ENCODE results near the gene NLGN3. TPM values are rescaled to one million over a fixed set of nuclear protein-coding genes. Genes with fewer than 3 reads are reported as not detected.

The NLGN3 gene
- total RNA-seq, 4 donors from 2014 or later = 10.4 to 19.2 (median 10.8) TPM

GRCh38 chrX:71199252-71200008, 54.8 kb downstream of the NLGN3 start:
- no peak for TF ChIP-seq POLR2A (IDR thresholded peaks at IDR 0.05)
- TF ChIP-seq EP300 (IDR thresholded peaks at IDR 0.05) = no peak
- TF ChIP-seq CTCF (IDR thresholded peaks at IDR 0.05) = no peak
- H3K4me3 ChIP-seq = no peak overlapping the region
- no peaks in the 10 kb centered on the region for H3K36me3 ChIP-seq
- no peaks in the 10 kb centered on the region for H3K9me3 ChIP-seq
- no peak overlapping the region for H3K27ac ChIP-seq
- no peaks in the 10 kb centered on the region for H3K27me3 ChIP-seq
- H3K4me1 ChIP-seq = no peaks in the 10 kb centered on the region
- DNase-seq (ENCODE audit: low spot score in 2 of 2) = no peak
- 78 to 88% methylated on average over 7 of the region's 7 CpGs for WGBS, 2 donors

- WGBS, 2 donors = 46 to 79% methylated on average over 3 of the region's 3 CpGs
These were observed 66.2 kb downstream of the NLGN3 start for GRCh38 chrX:71210816-71211215.

GRCh38 chrX:71212536-71212935, 67.9 kb downstream of the NLGN3 start:
- Histone ChIP-seq H3K36me3 (no peaks in the 10 kb centered on the region), H3K4me1 (no peaks in the 10 kb centered on the region), H3K4me3 (no peak overlapping the region), H3K27me3 (no peaks in the 10 kb centered on the region), H3K27ac (no peak overlapping the region), H3K9me3 (no peaks in the 10 kb centered on the region)
- DNase-seq (ENCODE audit: low spot score in 2 of 2) = no peak
- WGBS, 2 donors = 57% methylated on average over 5 of the region's 5 CpGs
- TF ChIP-seq POLR2A (IDR thresholded peaks at IDR 0.05) (no peak), EP300 (IDR thresholded peaks at IDR 0.05) (no peak), CTCF (IDR thresholded peaks at IDR 0.05) (no peak)

More at GRCh38 chrX:71210816-71211215, 66.2 kb downstream of the NLGN3 start:
- no peaks in the 10 kb centered on the region for H3K27me3 ChIP-seq
- no peak overlapping the region for H3K27ac ChIP-seq
- TF ChIP-seq CTCF (IDR thresholded peaks at IDR 0.05) (no peak), EP300 (IDR thresholded peaks at IDR 0.05) (no peak), POLR2A (IDR thresholded peaks at IDR 0.05) (no peak)
- no peak for DNase-seq (ENCODE audit: low spot score in 2 of 2)
- H3K36me3 ChIP-seq = no peaks in the 10 kb centered on the region
- no peaks in the 10 kb centered on the region for H3K9me3 ChIP-seq
- H3K4me3 ChIP-seq = no peak overlapping the region
- H3K4me1 ChIP-seq = no peaks in the 10 kb centered on the region

GRCh38 chrX:71214152-71214551, 69.5 kb downstream of the NLGN3 start:
- Histone ChIP-seq H3K27me3 (no peaks in the 10 kb centered on the region), H3K27ac (no peak overlapping the region), H3K9me3 (no peaks in the 10 kb centered on the region), H3K4me3 (no peak overlapping the region), H3K4me1 (no peaks in the 10 kb centered on the region), H3K36me3 (no peaks in the 10 kb centered on the region)
- TF ChIP-seq EP300 (IDR thresholded peaks at IDR 0.05) = no peak
- TF ChIP-seq POLR2A (IDR thresholded peaks at IDR 0.05) = no peak
- TF ChIP-seq CTCF (IDR thresholded peaks at IDR 0.05) = no peak
- WGBS, 2 donors = 91 to 100% methylated on average over 1 of the region's 1 CpG
- DNase-seq (ENCODE audit: low spot score in 2 of 2) = no peak

- no peaks in the 10 kb centered on the region for H3K4me1 ChIP-seq
- no peaks in the 10 kb centered on the region for H3K27me3 ChIP-seq
- no peak overlapping the region for H3K27ac ChIP-seq
- no peaks in the 10 kb centered on the region for H3K9me3 ChIP-seq
- WGBS, 2 donors = 70 to 86% methylated on average over 2 to 5 of the region's 5 CpGs
- no peak for TF ChIP-seq POLR2A (IDR thresholded peaks at IDR 0.05)
- TF ChIP-seq CTCF (IDR thresholded peaks at IDR 0.05) = no peak
- no peak for TF ChIP-seq EP300 (IDR thresholded peaks at IDR 0.05)
- no peaks in the 10 kb centered on the region for H3K36me3 ChIP-seq
- H3K4me3 ChIP-seq = no peak overlapping the region
- no peak for DNase-seq (ENCODE audit: low spot score in 2 of 2)
These were observed 70.1 kb downstream of the NLGN3 start for GRCh38 chrX:71214604-71215337.

All from tibial nerve (tissue), 4 donors.